Epithelial cell of esophagus (primary cell): ENCODE results near the gene HSP90B1.

ENCODE experiments used
- DNase-seq: peaks from one replicate; pipeline ENCODE4 v3.0.0; 2010; ENCODE audit warnings: low read depth
- H3K4me3 ChIP-seq: 2 replicates; pipeline ENCODE4 v1.5.1; 2011; ENCODE audit warnings: mild to moderate bottlenecking, low read length, control low read depth
- TF ChIP-seq, protein P1 (sequence below): IDR thresholded peaks from 2 replicates; pipeline ENCODE4 v1.5.1; 2011; ENCODE audit warnings: low read depth, mild to moderate bottlenecking, low read length, control low read depth, inconsistent platforms; ENCODE audit not compliant: insufficient read depth; ENCODE audit errors: missing control alignments

HSP90B1 gene

GRCh38 chr12:103929046-103929783, 995 bp upstream of the HSP90B1 start:
- H3K4me3 ChIP-seq = peak overlapping the region; percentile 72
- DNase-seq = peak; percentile 90
- TF ChIP-seq, protein P1, sequence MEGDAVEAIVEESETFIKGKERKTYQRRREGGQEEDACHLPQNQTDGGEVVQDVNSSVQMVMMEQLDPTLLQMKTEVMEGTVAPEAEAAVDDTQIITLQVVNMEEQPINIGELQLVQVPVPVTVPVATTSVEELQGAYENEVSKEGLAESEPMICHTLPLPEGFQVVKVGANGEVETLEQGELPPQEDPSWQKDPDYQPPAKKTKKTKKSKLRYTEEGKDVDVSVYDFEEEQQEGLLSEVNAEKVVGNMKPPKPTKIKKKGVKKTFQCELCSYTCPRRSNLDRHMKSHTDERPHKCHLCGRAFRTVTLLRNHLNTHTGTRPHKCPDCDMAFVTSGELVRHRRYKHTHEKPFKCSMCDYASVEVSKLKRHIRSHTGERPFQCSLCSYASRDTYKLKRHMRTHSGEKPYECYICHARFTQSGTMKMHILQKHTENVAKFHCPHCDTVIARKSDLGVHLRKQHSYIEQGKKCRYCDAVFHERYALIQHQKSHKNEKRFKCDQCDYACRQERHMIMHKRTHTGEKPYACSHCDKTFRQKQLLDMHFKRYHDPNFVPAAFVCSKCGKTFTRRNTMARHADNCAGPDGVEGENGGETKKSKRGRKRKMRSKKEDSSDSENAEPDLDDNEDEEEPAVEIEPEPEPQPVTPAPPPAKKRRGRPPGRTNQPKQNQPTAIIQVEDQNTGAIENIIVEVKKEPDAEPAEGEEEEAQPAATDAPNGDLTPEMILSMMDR = no peak

DNA sequence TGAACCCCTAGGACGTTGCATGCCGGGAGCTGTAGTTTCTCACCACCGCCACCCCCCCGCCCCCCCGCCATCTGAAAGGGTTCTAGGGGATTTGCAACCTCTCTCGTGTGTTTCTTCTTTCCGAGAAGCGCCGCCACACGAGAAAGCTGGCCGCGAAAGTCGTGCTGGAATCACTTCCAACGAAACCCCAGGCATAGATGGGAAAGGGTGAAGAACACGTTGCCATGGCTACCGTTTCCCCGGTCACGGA, 501 bp upstream of the HSP90B1 start:
- no peak for DNase-seq
- H3K4me3 ChIP-seq = peak overlapping the region; percentile 72
- TF ChIP-seq, protein P1 = no peak

GRCh38 chr12:103930787-103931735, 851 bp downstream of the HSP90B1 start:
- H3K4me3 ChIP-seq = peak overlapping the region; percentile 94
- TF ChIP-seq, protein P1 = no peak
- DNase-seq = peak; percentile 33

GRCh38 chr12:103933237-103933636, 3.0 kb downstream of the HSP90B1 start:
- no peak for DNase-seq
- TF ChIP-seq, protein P1 = no peak
- no peak overlapping the region for H3K4me3 ChIP-seq

GRCh38 chr12:103936679-103937078, 6.5 kb downstream of the HSP90B1 start:
- no peak overlapping the region for H3K4me3 ChIP-seq
- TF ChIP-seq, protein P1 = no peak
- DNase-seq = no peak

GRCh38 chr12:103944964-103945363, 14.8 kb downstream of the HSP90B1 start:
- TF ChIP-seq, protein P1 = no peak
- no peak for DNase-seq
- no peak overlapping the region for H3K4me3 ChIP-seq
